Neuronal stem cell (in vitro differentiated cells): ENCODE results near the gene TCF19.
A peak's percentile ranks its signal among the peaks of the same experiment; 100 is the strongest.

Experiments used
- DNase-seq: peaks from one replicate; pipeline ENCODE4 v3.0.0-alpha.2; 2013; ENCODE audit warnings: low spot score
- H2AFZ ChIP-seq: one replicate; pipeline ENCODE4 v1.6.1; 2013; ENCODE audit warnings: mild to moderate bottlenecking, low read length, inconsistent platforms
- H2AK5ac ChIP-seq: 2 replicates; pipeline ENCODE4 v1.6.1; 2013; ENCODE audit warnings: low read depth, mild to moderate bottlenecking, inconsistent platforms, low read length, moderate library complexity, mixed read lengths
- H2BK120ac ChIP-seq: 2 replicates; pipeline ENCODE4 v1.6.1; 2013; ENCODE audit warnings: low read depth, mild to moderate bottlenecking, inconsistent platforms, low read length, moderate library complexity, mixed read lengths
- H2BK12ac ChIP-seq: one replicate; pipeline ENCODE4 v1.6.1; 2013; ENCODE audit warnings: low read length, inconsistent platforms
- H2BK15ac ChIP-seq: 2 replicates; pipeline ENCODE4 v1.6.1; 2013; ENCODE audit warnings: mild to moderate bottlenecking, low read length, inconsistent platforms, mixed read lengths
- H2BK5ac ChIP-seq: one replicate; pipeline ENCODE4 v1.6.1; 2013; ENCODE audit warnings: inconsistent platforms, mild to moderate bottlenecking, low read length, moderate library complexity
- H3K14ac ChIP-seq: one replicate; pipeline ENCODE4 v1.6.1; 2013; ENCODE audit warnings: low read length, inconsistent platforms
- H3K18ac ChIP-seq: 2 replicates; pipeline ENCODE4 v1.6.1; 2013; ENCODE audit warnings: low read length, inconsistent platforms
- H3K23ac ChIP-seq: 2 replicates; pipeline ENCODE4 v1.6.1; 2013; ENCODE audit warnings: low read depth, mild to moderate bottlenecking, mixed read lengths, low read length, inconsistent platforms; ENCODE audit not compliant: poor library complexity
- H3K27ac ChIP-seq: replicated peaks from 3 replicates; pipeline ENCODE4 v1.5.1; 2013; ENCODE audit warnings: low read length, inconsistent platforms
- H3K27me3 ChIP-seq, 3 experiments: 2 replicates each; pipeline ENCODE4 v1.6.1; 2013; ENCODE audit warnings: low read length in 3 of 3, mild to moderate bottlenecking in 2 of 3, inconsistent platforms in 1 of 3, low read depth in 1 of 3, mixed read lengths in 1 of 3, moderate library complexity in 1 of 3; ENCODE audit not compliant: control insufficient read depth in 3 of 3, insufficient read depth in 3 of 3
- H3K36me3 ChIP-seq, 2 donors: replicated peaks in 1 of 2; 2 replicates each; pipeline ENCODE4 v1.6.1; 2013; ENCODE audit warnings: low read length in 2 of 2; ENCODE audit not compliant: control insufficient read depth in 2 of 2, insufficient read depth in 2 of 2
- H3K4ac ChIP-seq: 2 replicates; pipeline ENCODE4 v1.6.1; 2013; ENCODE audit warnings: inconsistent platforms, mild to moderate bottlenecking, low read length, moderate library complexity
- H3K4me1 ChIP-seq, 2 donors: 1 replicate in 1 of 2; 2 replicates in 1 of 2; pipeline ENCODE4 v1.6.1; 2013; ENCODE audit warnings: low read length in 2 of 2, low read depth in 1 of 2; ENCODE audit not compliant: control insufficient read depth in 2 of 2, insufficient read depth in 1 of 2
- H3K4me2 ChIP-seq: one replicate; pipeline ENCODE4 v1.6.1; 2013; ENCODE audit warnings: mild to moderate bottlenecking, low read length, inconsistent platforms; ENCODE audit not compliant: insufficient read depth, poor library complexity, severe bottlenecking
- H3K4me3 ChIP-seq, 2 donors: 2 replicates each; pipeline ENCODE4 v1.5.1; 2013; ENCODE audit warnings: low read length in 2 of 2, mild to moderate bottlenecking in 2 of 2, inconsistent platforms in 1 of 2, moderate library complexity in 1 of 2
- H3K79me1 ChIP-seq: one replicate; pipeline ENCODE4 v1.6.1; 2013; ENCODE audit warnings: low read depth, mild to moderate bottlenecking, inconsistent platforms, low read length, moderate library complexity
- H3K9ac ChIP-seq: one replicate; pipeline ENCODE4 v1.6.1; 2013; ENCODE audit warnings: mild to moderate bottlenecking, low read depth, low read length, inconsistent platforms; ENCODE audit not compliant: poor library complexity
- H3K9me3 ChIP-seq, 2 donors: replicated peaks in 1 of 2; 2 replicates each; pipeline versions ENCODE3 to v1.6.1; 2013; ENCODE audit warnings: low read length in 2 of 2, mild to moderate bottlenecking in 2 of 2, inconsistent platforms in 1 of 2, low read depth in 1 of 2, mixed read lengths in 1 of 2, moderate library complexity in 1 of 2; ENCODE audit not compliant: control insufficient read depth in 2 of 2, insufficient read depth in 1 of 2
- H4K8ac ChIP-seq: one replicate; pipeline ENCODE4 v1.6.1; 2013; ENCODE audit warnings: low read depth, mild to moderate bottlenecking, inconsistent platforms, low read length, moderate library complexity
- H4K91ac ChIP-seq: one replicate; pipeline ENCODE4 v1.6.1; 2013; ENCODE audit warnings: low read length, low read depth, mild to moderate bottlenecking, inconsistent platforms; ENCODE audit not compliant: poor library complexity
- WGBS, 2 donors: extraction: QIAGEN DNeasy Blood & Tissue Kit; methylation state at CpG; one replicate each; pipeline ENCODE4 v1.1.7; 2013; ENCODE audit warnings: missing lambda C conversion rate in 2 of 2, mixed read lengths in 1 of 2; ENCODE audit not compliant: insufficient read length in 2 of 2, insufficient replicate concordance in 1 of 2; ENCODE audit errors: extremely low coverage in 2 of 2; 5-methylcytosine and 5-hydroxymethylcytosine counted together

The TCF19 gene

DNA sequence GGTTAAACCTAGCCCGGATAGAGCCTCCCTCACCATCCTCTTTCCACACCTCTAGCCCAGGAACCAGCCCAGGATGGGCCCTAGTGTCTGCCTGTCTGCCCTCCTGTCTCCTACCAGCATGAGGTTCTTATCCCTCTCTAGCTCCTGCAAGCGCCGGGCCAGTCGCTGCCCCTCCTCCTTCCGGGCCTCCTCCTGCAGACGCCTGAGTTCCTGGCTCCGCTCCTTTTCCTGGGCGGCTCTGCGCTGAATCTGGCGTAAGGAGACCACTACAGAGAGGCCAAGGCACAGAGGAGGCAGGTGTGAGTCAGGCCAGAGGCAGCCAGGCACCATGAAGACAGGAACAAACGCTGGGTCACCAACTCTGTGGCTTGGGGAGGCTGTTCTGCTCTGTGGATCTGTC, 15.2 kb upstream of the TCF19 start:
- Histone ChIP-seq H3K4me1 (peaks cover 0 to 13% of the 10 kb centered on the region in 2 donors), H3K9ac (peak overlapping the region; percentile 27), H4K8ac (no peak overlapping the region), H3K79me1 (no peaks in the 10 kb centered on the region), H3K36me3 (peaks cover 18 to 49% of the 10 kb centered on the region in 2 donors), H2BK12ac (no peak overlapping the region), H2AFZ (no peak overlapping the region), H2AK5ac (no peak overlapping the region), H3K14ac (no peak overlapping the region), H3K4me2 (no peak overlapping the region), H3K18ac (peak overlapping the region; percentile 57), H3K4ac (no peak overlapping the region), H2BK120ac (no peak overlapping the region), H3K4me3 (no peak overlapping the region), H3K27ac (peak overlapping the region; percentile 30), H3K23ac (peak overlapping the region; percentile 39), H2BK15ac (no peak overlapping the region), H4K91ac (no peak overlapping the region), H2BK5ac (no peak overlapping the region), H3K9me3 (peaks cover 0 to 3% of the 10 kb centered on the region in 2 donors), H3K27me3 (no peaks in the 10 kb centered on the region)
- DNase-seq, result no peak
- no CpG with 5 or more reads among the region's 11 CpGs for WGBS, 2 donors

DNA sequence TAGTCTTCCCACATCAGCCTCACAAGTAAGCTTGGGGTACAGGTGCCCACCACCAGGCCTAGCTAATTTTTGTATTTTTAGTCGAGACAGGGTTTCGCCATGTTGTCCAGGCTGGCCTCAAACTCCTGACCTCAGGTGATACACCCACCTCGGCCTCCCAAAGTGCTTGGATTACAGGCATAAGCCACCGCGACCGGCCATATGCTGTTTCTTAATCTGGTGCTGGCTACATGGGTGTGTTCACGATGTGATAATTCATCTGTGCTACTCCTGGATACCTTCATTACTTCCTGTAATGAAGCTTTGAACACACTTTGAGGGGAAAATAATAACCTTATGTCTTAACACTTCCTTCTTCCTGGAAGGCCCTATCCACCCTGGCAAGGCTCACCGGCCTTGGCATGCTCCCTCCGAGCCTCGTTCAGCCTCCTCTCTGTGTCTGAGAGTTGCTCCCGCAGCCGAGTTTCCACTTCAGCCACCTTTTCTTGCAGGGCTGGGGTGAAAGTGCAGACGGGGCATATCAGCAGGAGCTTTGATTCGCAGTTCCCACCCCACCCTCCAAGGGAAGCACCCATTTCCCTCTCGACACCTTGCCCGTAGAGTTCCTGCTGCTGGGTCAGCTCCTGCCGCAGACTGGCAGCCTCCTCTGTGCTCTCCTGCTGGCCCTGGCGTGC, 14.0 kb upstream of the TCF19 start:
- Histone ChIP-seq H2AFZ (no peak overlapping the region), H4K8ac (no peak overlapping the region), H3K4ac (no peak overlapping the region), H2BK5ac (no peak overlapping the region), H3K4me1 (peaks cover 0 to 9% of the 10 kb centered on the region in 2 donors), H3K27ac (no peak overlapping the region), H3K23ac (peak overlapping the region; percentile 55), H2BK15ac (no peak overlapping the region), H2BK12ac (no peak overlapping the region), H3K27me3 (no peaks in the 10 kb centered on the region), H3K9me3 (no peaks in the 10 kb centered on the region), H2AK5ac (no peak overlapping the region), H3K18ac (no peak overlapping the region), H3K4me3 (no peak overlapping the region), H3K79me1 (no peaks in the 10 kb centered on the region), H4K91ac (no peak overlapping the region), H3K36me3 (peaks cover 20 to 57% of the 10 kb centered on the region in 2 donors), H3K4me2 (no peak overlapping the region), H3K14ac (no peak overlapping the region), H2BK120ac (no peak overlapping the region), H3K9ac (no peak overlapping the region)
- WGBS, 2 donors, result no CpG with 5 or more reads among the region's 18 CpGs
- DNase-seq, result no peak

DNA sequence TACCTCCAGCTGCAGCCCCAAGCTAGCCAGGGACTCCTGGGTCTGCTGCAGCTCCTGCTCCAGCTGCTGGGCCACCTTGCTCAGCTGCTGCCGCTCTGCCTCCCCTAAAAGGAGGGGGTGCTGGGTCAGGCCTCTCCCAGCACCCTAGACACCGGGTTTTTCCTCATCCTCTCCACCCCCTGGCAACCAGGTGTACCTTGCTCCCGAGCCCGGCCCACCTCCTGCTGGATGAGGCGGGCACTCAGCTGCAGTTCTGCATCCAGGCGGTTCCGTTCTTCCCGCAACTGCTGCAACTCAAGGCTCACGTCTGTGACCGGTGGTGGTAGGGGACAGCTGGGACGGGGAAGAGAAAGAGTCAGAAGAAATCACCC, 13.4 kb upstream of the TCF19 start:
- no peaks in the 10 kb centered on the region for H3K27me3 ChIP-seq
- H3K4ac ChIP-seq, result no peak overlapping the region
- H3K14ac ChIP-seq, result no peak overlapping the region
- no peak overlapping the region for H2AK5ac ChIP-seq
- H3K79me1 ChIP-seq, result no peaks in the 10 kb centered on the region
- H3K18ac ChIP-seq, result no peak overlapping the region
- no peak overlapping the region for H2BK5ac ChIP-seq
- H3K23ac ChIP-seq, result peak overlapping the region; percentile 55
- no peak overlapping the region for H3K4me2 ChIP-seq
- H4K8ac ChIP-seq, result no peak overlapping the region
- no peak for DNase-seq
- H3K36me3 ChIP-seq, result peaks cover 22 to 62% of the 10 kb centered on the region in 2 donors
- no CpG with 5 or more reads among the region's 11 CpGs for WGBS, 2 donors
- H2BK15ac ChIP-seq, result no peak overlapping the region
- no peak overlapping the region for H2AFZ ChIP-seq
- H3K4me3 ChIP-seq, result no peak overlapping the region
- H3K27ac ChIP-seq, result no peak overlapping the region
- no peak overlapping the region for H3K9ac ChIP-seq
- no peak overlapping the region for H2BK12ac ChIP-seq
- H2BK120ac ChIP-seq, result no peak overlapping the region
- peaks cover 0 to 7% of the 10 kb centered on the region in 2 donors for H3K4me1 ChIP-seq
- no peak overlapping the region for H4K91ac ChIP-seq
- H3K9me3 ChIP-seq, result no peaks in the 10 kb centered on the region

DNA sequence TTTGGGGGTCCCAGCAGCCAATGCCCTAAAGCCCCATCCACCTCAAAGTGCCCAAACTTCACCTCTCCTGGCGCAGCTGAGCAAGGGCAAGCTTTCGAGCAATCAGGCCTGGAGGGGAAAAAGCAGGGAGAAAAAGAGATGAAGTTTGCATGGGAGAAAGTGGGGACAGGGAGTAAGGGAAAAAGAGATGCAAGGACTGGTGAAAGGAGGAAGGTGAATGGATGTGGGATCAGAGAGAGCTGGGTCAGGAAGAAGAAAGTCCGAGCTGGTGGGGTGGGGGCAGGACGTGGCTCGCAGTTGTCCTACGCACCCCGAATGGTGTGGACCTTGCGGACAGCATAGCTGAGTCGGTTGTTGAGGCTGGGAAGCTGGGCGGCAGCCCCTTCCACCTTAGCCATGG, 13.0 kb upstream of the TCF19 start:
- H2AFZ ChIP-seq, result no peak overlapping the region
- H2BK5ac ChIP-seq, result no peak overlapping the region
- H4K91ac ChIP-seq, result no peak overlapping the region
- no peak overlapping the region for H3K23ac ChIP-seq
- DNase-seq, result no peak
- H4K8ac ChIP-seq, result no peak overlapping the region
- no peak overlapping the region for H2BK120ac ChIP-seq
- WGBS, 2 donors, result no CpG with 5 or more reads among the region's 10 CpGs
- H2BK12ac ChIP-seq, result no peak overlapping the region
- H3K27me3 ChIP-seq, result no peaks in the 10 kb centered on the region
- H2AK5ac ChIP-seq, result no peak overlapping the region
- no peak overlapping the region for H3K18ac ChIP-seq
- no peak overlapping the region for H3K4ac ChIP-seq
- peaks cover 27 to 67% of the 10 kb centered on the region in 2 donors for H3K36me3 ChIP-seq
- no peaks in the 10 kb centered on the region for H3K79me1 ChIP-seq
- H3K4me2 ChIP-seq, result no peak overlapping the region
- no peaks in the 10 kb centered on the region for H3K9me3 ChIP-seq
- no peak overlapping the region for H3K9ac ChIP-seq
- H3K4me1 ChIP-seq, result peaks cover 0 to 6% of the 10 kb centered on the region in 2 donors
- H2BK15ac ChIP-seq, result no peak overlapping the region
- no peak overlapping the region for H3K4me3 ChIP-seq
- no peak overlapping the region for H3K14ac ChIP-seq
- no peak overlapping the region for H3K27ac ChIP-seq
